Mammary epithelial cell (primary cell): ENCODE measurements around the gene ADRB1.

Experiments used
- EZH2 ChIP-seq: IDR thresholded peaks from 2 replicates; pipeline ENCODE4 v1.6.1; 2012; ENCODE audit warnings: low read length, inconsistent platforms, borderline replicate concordance
- TF ChIP-seq, protein P1 (sequence below), 2 donors: IDR thresholded peaks in 1 of 2; conservative IDR thresholded peaks in 1 of 2; 2 replicates each; pipeline ENCODE4 v1.5.1; 2011 to 2012; ENCODE audit warnings: inconsistent platforms in 2 of 2, low read length in 2 of 2, mild to moderate bottlenecking in 2 of 2, control low read depth in 1 of 2, low read depth in 1 of 2; ENCODE audit not compliant: insufficient read depth in 1 of 2; ENCODE audit errors: extremely low read depth in 1 of 2

GRCh38 chr10:114084215-114084614, 40.5 kb downstream of the ADRB1 start:
- TF ChIP-seq, protein P1, sequence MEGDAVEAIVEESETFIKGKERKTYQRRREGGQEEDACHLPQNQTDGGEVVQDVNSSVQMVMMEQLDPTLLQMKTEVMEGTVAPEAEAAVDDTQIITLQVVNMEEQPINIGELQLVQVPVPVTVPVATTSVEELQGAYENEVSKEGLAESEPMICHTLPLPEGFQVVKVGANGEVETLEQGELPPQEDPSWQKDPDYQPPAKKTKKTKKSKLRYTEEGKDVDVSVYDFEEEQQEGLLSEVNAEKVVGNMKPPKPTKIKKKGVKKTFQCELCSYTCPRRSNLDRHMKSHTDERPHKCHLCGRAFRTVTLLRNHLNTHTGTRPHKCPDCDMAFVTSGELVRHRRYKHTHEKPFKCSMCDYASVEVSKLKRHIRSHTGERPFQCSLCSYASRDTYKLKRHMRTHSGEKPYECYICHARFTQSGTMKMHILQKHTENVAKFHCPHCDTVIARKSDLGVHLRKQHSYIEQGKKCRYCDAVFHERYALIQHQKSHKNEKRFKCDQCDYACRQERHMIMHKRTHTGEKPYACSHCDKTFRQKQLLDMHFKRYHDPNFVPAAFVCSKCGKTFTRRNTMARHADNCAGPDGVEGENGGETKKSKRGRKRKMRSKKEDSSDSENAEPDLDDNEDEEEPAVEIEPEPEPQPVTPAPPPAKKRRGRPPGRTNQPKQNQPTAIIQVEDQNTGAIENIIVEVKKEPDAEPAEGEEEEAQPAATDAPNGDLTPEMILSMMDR (conservative IDR thresholded peaks at IDR 0.05 in 1 of 2, IDR thresholded peaks at IDR 0.05 in 1 of 2; ENCODE audit: extremely low read depth in 1 of 2, insufficient read depth in 1 of 2, low read depth in 1 of 2, low read length in 2 of 2) = no peak
- TF ChIP-seq EZH2 = no peak
